Body of pancreas (tissue), 4 donors: Measurements from ENCODE around the gene RAB5IF. TPM values are rescaled to one million over a fixed set of nuclear protein-coding genes. Genes with fewer than 3 reads are reported as not detected.

Source experiments
- ATAC-seq: fragments of 150-250 bp; one replicate; pipeline ENCODE4 v1.9.1; 2016
- DNase-seq, 4 donors: peaks; one replicate each; pipeline ENCODE4 v3.0.0-alpha.2; 2019
- H3K27ac ChIP-seq, 4 donors: fragments of 200-600 bp; sonication (generic); 1 replicate in 3 of 4; 2 replicates in 1 of 4; pipeline versions ENCODE4 v1.5.1 to v1.6.1; 2016 to 2019; ENCODE audit warnings: mild to moderate bottlenecking in 1 of 4, mixed read lengths in 1 of 4, moderate library complexity in 1 of 4
- H3K27me3 ChIP-seq, 2 donors: fragments of 200-600 bp; sonication (generic); one replicate each; pipeline ENCODE4 v1.6.0; 2016; ENCODE audit warnings: mild to moderate bottlenecking in 1 of 2
- H3K36me3 ChIP-seq, 2 donors: fragments of 200-600 bp; sonication (generic); replicated peaks in 1 of 2; 2 replicates each; pipeline ENCODE4 v1.5.1; 2016; ENCODE audit warnings: low read depth in 2 of 2; ENCODE audit not compliant: insufficient read depth in 1 of 2
- H3K4me1 ChIP-seq: fragments of 200-600 bp; sonication (generic); one replicate; pipeline ENCODE4 v1.6.0; 2016
- H3K4me3 ChIP-seq, 2 donors: fragments of 200-600 bp; sonication (generic); 1 replicate in 1 of 2; 2 replicates in 1 of 2; pipeline ENCODE4 v1.5.1; 2016 to 2019
- H3K9me3 ChIP-seq, 3 donors: fragments of 200-600 bp; sonication (generic); 1 replicate in 2 of 3; 2 replicates in 1 of 3; pipeline ENCODE4 v1.5.1; 2016
- CTCF ChIP-seq, 7 experiments: fragments of 450-650 bp in 4 of 7; fragments of 200-600 bp in 3 of 7; sonication (generic) in 3 of 7; IDR thresholded peaks; one replicate each; pipeline ENCODE4 v1.5.1; 2016 to 2019; ENCODE audit warnings: antibody characterized with exemption in 7 of 7
- POLR2A ChIP-seq, 3 donors: fragments of 450-650 bp; IDR thresholded peaks; one replicate each; pipeline ENCODE4 v1.6.1; 2016; ENCODE audit warnings: antibody characterized with exemption in 3 of 3, mild to moderate bottlenecking in 2 of 3
- WGBS, 2 donors: methylation state at CpG; one replicate each; pipeline ENCODE4 v1.1.5; 2017; 5-methylcytosine and 5-hydroxymethylcytosine counted together
- intact Hi-C: fragments of 100-400 bp; cut with DNase I; formaldehyde crosslinking; loops from one replicate; pipeline ENCODE4 v1.15.1; 2023
- small RNA-seq: library from RNA; depleted of rRNA; stranded (forward); fragments of <200 nt; gene quantifications from one replicate; pipeline ENCODE3, GENCODE V24; 2016
- total RNA-seq, 2 donors: library from RNA; depleted of rRNA; stranded (reverse); fragments of >200 nt; gene quantifications; one replicate each; pipeline ENCODE4 v1.1.0, GENCODE V29; 2016

The RAB5IF gene
- total RNA-seq, 2 donors from 2014 or later = 27.0 to 42.0 TPM

- no peak overlapping the region for H3K4me3 ChIP-seq
- 91% methylated on average over 8 of the region's 8 CpGs; no CpG with 5 or more reads in 1 of the 2 donors for WGBS, 2 donors
- DNase-seq (no peak), ATAC-seq (no peak)
- no peaks in the 10 kb centered on the region for H3K4me1 ChIP-seq
- H3K36me3 ChIP-seq = peaks cover 0 to 4% of the 10 kb centered on the region in 2 donors
- H3K27ac ChIP-seq = no peak overlapping the region
- no peaks in the 10 kb centered on the region for H3K9me3 ChIP-seq
- intact Hi-C loops = no loop called here
- no peaks in the 10 kb centered on the region for H3K27me3 ChIP-seq
- no peak for TF ChIP-seq CTCF (IDR thresholded peaks at IDR 0.05)
- no peak for TF ChIP-seq POLR2A (IDR thresholded peaks at IDR 0.05)
Measured at GRCh38 chr20:36654506-36654905, 48.9 kb downstream of the RAB5IF start.

- no peak for TF ChIP-seq POLR2A (IDR thresholded peaks at IDR 0.05)
- TF ChIP-seq CTCF (IDR thresholded peaks at IDR 0.05) = no peak
Measured at GRCh38 chr20:36655004-36655403, 49.4 kb downstream of the RAB5IF start.

GRCh38 chr20:36656733-36657132, 51.2 kb downstream of the RAB5IF start:
- no peak for TF ChIP-seq POLR2A (IDR thresholded peaks at IDR 0.05)
- no peak for TF ChIP-seq CTCF (IDR thresholded peaks at IDR 0.05)
- Histone ChIP-seq H3K9me3 (no peaks in the 10 kb centered on the region), H3K4me3 (no peak overlapping the region), H3K36me3 (peaks cover 0 to 4% of the 10 kb centered on the region in 2 donors), H3K4me1 (no peaks in the 10 kb centered on the region), H3K27me3 (no peaks in the 10 kb centered on the region), H3K27ac (no peak overlapping the region)
- intact Hi-C loops = no loop called here
- ATAC-seq (no peak), DNase-seq (no peak)
- WGBS, 2 donors = 33 to 68% methylated on average over 4 of the region's 4 CpGs

More at GRCh38 chr20:36655004-36655403, 49.4 kb downstream of the RAB5IF start:
- intact Hi-C loops = no loop called here
- H3K9me3 ChIP-seq = no peaks in the 10 kb centered on the region
- H3K27ac ChIP-seq = no peak overlapping the region
- WGBS, 2 donors = 92 to 98% methylated on average over 2 to 3 of the region's 3 CpGs
- ATAC-seq = no peak
- no peaks in the 10 kb centered on the region for H3K4me1 ChIP-seq
- no peak overlapping the region for H3K4me3 ChIP-seq
- peaks cover 0 to 4% of the 10 kb centered on the region in 2 donors for H3K36me3 ChIP-seq
- DNase-seq = no peak
- no peaks in the 10 kb centered on the region for H3K27me3 ChIP-seq

GRCh38 chr20:36658300-36658699, 52.7 kb downstream of the RAB5IF start:
- H3K4me3 ChIP-seq = no peak overlapping the region
- peaks cover 0 to 4% of the 10 kb centered on the region in 2 donors for H3K36me3 ChIP-seq
- intact Hi-C loops = no loop called here
- H3K27ac ChIP-seq = no peak overlapping the region
- no peaks in the 10 kb centered on the region for H3K27me3 ChIP-seq
- DNase-seq = no peak
- 78 to 89% methylated on average over 3 of the region's 3 CpGs for WGBS, 2 donors
- TF ChIP-seq CTCF (IDR thresholded peaks at IDR 0.05) (no peak), POLR2A (IDR thresholded peaks at IDR 0.05) (no peak)
- ATAC-seq = no peak
- no peaks in the 10 kb centered on the region for H3K4me1 ChIP-seq
- H3K9me3 ChIP-seq = no peaks in the 10 kb centered on the region

Small RNA genes within 50 kb of the gene (small RNA-seq; reads per million reads assigned to genes)
- gene RF00017 = not detected

Other genes with a start within 250 kb of the RAB5IF start
- 10 to 100 TPM; 16.9 to 26.7 TPM for gene MYL9, start 64.3 kb upstream of the RAB5IF start, total RNA-seq
- gene TGIF2, start 32.2 kb upstream of the RAB5IF start, total RNA-seq = 10 to 100 TPM; 15.2 to 18.7 TPM
- gene SLA2, start 40.4 kb downstream of the RAB5IF start, total RNA-seq = 1 to 10 TPM in 1 of 2 donors, not detected in 1; 1.0 TPM
- gene NDRG3, start 140.3 kb downstream of the RAB5IF start, total RNA-seq = 10 to 100 TPM in 1 of 2 donors, 1 to 10 TPM in 1; 9.2 to 11.9 TPM
- gene DSN1, start 168.0 kb downstream of the RAB5IF start, total RNA-seq = 1 to 10 TPM; 1.8 to 5.6 TPM